C4-2B (cell line): Measurements from ENCODE around the gene KDM6B.

Source experiments
- CTCF ChIP-seq: fragments of 450-650 bp; conservative IDR thresholded peaks from 2 replicates; pipeline ENCODE4 v1.5.1; 2017; ENCODE audit warnings: mild to moderate bottlenecking
- ZFX ChIP-seq: fragments of 450-650 bp; IDR thresholded peaks from 2 replicates; pipeline ENCODE4 v1.6.1; 2017

- TF ChIP-seq CTCF = no peak
- TF ChIP-seq ZFX = no peak
Observed at GRCh38 chr17:7855660-7856010, 21.6 kb downstream of the KDM6B start.
